Fibroblast of mammary gland (primary cell): ENCODE results near the gene HOXD9.
A peak's percentile ranks its signal among the peaks of the same experiment; 100 is the strongest.

Experiments
- DNase-seq: peaks from one replicate; pipeline ENCODE4 v3.0.0-alpha.2; 2010; ENCODE audit warnings: low read depth
- H3K4me3 ChIP-seq: 2 replicates; pipeline ENCODE4 v1.5.1; 2011; ENCODE audit warnings: low read depth, mild to moderate bottlenecking, low read length, moderate library complexity; ENCODE audit not compliant: control insufficient read depth
- CTCF ChIP-seq: conservative IDR thresholded peaks from 2 replicates; pipeline ENCODE4 v1.5.1; 2011; ENCODE audit warnings: low read depth, low read length, inconsistent platforms; ENCODE audit not compliant: control insufficient read depth, insufficient read depth

HOXD9 gene

DNA sequence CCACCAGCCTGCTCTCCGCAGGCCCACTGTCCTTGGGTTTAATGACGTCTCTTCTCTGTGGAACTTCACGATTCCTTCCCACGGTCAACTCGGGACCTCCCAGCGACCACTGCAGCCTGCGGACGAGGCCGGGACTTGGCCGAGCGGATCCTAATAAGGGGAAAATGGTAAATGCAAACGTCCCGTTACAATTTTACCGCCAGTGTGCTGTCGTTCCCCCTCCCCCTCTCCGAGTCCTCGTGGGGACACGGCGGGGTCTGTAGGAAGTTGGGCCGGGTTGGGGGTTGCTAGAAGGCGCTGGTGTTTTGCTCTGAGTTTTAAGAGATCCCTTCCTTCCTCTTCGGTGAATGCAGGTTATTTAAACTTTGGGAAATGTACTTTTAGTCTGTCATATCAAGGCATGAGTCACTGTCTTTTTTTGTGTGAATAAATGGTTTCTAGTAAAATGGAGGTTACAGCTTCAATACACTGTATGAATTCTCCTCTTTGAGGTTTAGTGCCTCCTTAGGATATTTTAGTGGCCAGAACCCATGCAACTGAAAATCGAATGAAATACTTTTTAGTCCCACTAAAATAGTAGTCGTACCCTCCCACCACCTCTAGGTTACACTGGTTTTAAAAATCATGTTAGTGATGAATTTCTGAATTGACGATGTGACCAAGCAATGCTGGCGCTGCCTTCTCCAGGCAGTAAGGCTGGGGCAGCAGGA is 13.2 kb upstream of the HOXD9 start:
- DNase-seq: no peak
- no peak overlapping the region for H3K4me3 ChIP-seq

GRCh38 chr2:176109946-176110345 is 12.6 kb upstream of the HOXD9 start:
- TF ChIP-seq CTCF: no peak
- no peak for DNase-seq
- no peak overlapping the region for H3K4me3 ChIP-seq

More for the DNA sequence above, 13.2 kb upstream of the HOXD9 start:
- TF ChIP-seq CTCF: no peak

GRCh38 chr2:176110415-176111308 is 11.9 kb upstream of the HOXD9 start:
- no peak overlapping the region for H3K4me3 ChIP-seq
- no peak for DNase-seq
- no peak for TF ChIP-seq CTCF

GRCh38 chr2:176111309-176111663 is 11.2 kb upstream of the HOXD9 start:
- peak; percentile 85 for TF ChIP-seq CTCF
- peak; percentile 67 for DNase-seq
- H3K4me3 ChIP-seq: no peak overlapping the region

GRCh38 chr2:176111846-176112374 is 10.6 kb upstream of the HOXD9 start:
- H3K4me3 ChIP-seq: no peak overlapping the region
- no peak for TF ChIP-seq CTCF
- DNase-seq: no peak

- no peak for DNase-seq
- no peak overlapping the region for H3K4me3 ChIP-seq
- no peak for TF ChIP-seq CTCF
These were observed 9.9 kb upstream of the HOXD9 start for GRCh38 chr2:176112375-176113302.
